HG03457 (cell line): Measurements from ENCODE around the gene CD5L.

ENCODE experiments used
- ATAC-seq: cut with Tn5 transposase; IDR thresholded peaks from one replicate; pipeline ENCODE4 v1.9.1; 2021; ENCODE audit warnings: moderate number of reproducible peaks; ENCODE audit not compliant: unreplicated experiment

CD5L gene

GRCh38 chr1:157841708-157842107, at the start of gene CD5L:
Gene CD5L, minus strand, starts transcription at chr1:157841808. Its CDS starts 107 bp downstream, at chr1:157841701.
- ATAC-seq: no peak

DNA sequence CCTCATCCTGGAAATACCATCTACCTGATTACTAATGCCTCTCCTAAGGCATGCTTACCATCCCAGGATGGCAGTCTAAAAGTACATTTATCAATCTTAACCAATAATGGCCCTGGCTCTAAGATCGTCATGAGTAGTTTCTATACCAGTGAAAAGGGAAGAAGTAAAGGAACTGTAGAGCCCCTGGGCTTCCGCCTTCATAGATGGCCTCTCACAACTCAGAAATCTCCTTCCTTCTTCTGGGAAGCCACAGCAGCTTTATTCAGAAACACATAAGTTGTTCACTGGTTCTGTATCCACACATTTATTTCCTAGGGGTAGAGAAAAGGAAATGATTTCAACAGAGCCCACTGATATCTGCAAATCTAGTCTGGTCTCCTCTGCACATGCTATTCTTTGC, 41.0 kb upstream of the CD5L start:
- no peak for ATAC-seq

DNA sequence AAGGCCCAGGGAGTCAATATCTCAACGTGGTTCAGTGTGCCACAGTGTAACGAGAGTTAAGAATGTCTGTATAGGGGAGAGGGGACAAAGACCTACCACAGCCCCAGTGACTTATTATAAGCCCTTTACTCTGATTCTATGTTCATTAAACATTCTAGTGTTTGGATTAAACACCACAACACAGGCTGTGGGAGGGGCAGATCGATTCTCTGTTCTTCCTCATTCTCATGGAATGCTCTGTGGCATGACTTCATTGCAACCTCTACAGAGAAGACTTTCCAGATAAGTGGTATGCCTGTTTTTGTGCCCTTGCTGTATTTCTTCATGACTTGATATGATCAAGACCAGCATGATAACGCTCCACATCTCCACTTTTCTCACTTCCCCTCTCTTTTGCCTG, 39.0 kb upstream of the CD5L start:
- ATAC-seq: no peak

GRCh38 chr1:157878059-157878458, 36.5 kb upstream of the CD5L start:
- no peak for ATAC-seq

- no peak for ATAC-seq
These were observed 28.9 kb upstream of the CD5L start for GRCh38 chr1:157870490-157870889.

GRCh38 chr1:157868654-157869053, 27.0 kb upstream of the CD5L start:
- ATAC-seq: no peak

- no peak for ATAC-seq
These were observed 20.8 kb upstream of the CD5L start for GRCh38 chr1:157862114-157863070.

DNA sequence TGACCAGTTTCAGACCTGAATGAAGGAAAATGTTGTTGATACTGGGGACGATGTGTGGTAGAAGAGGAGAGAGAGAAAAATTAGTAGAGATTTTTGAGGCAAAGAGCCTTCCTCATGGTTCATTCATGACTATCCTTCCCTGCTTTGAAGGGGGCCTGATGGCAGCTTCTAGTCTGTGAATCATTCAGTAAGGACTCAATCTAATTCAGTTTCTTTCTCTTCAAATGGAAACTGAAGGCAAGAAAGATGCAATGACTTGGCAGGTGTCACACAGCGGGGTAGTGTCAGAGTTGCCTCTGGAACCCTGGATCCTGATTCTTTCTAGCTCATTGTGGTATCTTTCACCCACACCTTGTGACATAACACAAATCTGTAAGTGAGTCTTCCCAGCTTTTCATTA, 14.9 kb upstream of the CD5L start:
- ATAC-seq: no peak

DNA sequence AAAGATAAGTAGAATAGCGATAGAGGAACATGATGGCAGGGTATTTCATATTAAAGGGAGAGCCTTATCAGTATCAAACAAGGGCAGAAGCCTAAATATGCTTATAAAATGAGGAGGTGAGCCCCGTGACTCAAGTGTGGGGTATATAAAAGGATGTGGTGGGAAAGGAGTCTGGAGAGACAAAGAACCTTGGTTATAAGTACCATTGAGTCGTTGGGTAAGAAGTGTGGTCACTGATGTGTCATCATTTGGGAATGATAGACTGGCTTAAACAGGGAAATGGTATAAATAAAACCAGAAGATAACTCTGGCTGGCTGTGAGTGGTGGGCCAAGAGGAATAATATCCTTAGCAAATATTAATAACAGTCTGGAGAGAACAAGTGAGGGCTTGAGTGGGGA, 10.9 kb upstream of the CD5L start:
- no peak for ATAC-seq

- no peak for ATAC-seq
These were observed 7.7 kb upstream of the CD5L start for GRCh38 chr1:157849229-157849875.

DNA sequence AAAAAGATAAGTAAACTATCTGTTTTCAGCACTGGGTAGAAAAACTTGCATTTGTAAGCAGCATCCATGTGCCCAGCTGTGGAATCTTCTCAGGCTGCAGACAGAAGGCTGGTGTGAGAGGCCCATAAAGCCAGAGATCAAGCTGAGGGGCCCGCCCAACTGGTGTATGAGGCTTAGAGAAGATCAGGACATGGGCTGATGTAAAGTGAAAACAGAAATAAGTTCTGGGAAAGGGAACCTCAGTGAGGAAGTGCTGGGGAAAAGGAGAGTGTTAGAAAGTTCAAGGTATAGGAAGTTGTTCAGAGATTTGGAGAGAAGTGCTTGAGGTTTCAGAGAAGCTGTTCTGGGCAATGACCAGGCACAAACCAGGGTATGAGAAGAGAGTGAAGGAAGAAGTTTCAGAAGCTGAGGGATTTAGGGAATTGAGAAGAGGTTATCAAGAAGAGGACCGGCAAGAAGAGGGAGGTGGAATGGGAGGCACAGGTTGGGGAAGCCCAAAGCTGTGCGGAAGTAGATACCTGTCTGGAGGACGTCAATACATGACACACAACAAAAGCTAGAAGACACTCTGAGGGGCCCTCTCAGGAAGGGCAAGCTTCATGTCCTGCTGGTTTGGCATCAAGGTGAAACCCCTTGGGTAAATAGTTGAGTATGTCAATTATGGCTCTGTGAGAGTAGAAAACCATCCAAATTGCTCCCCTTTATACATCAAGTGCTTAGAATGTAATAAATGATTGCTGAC, 2.7 kb upstream of the CD5L start:
- no peak for ATAC-seq

- ATAC-seq: no peak
These were observed 1.3 kb upstream of the CD5L start for GRCh38 chr1:157842939-157843338.

- no peak for ATAC-seq
These were observed 2.6 kb downstream of the CD5L start for GRCh38 chr1:157838966-157839365.

DNA sequence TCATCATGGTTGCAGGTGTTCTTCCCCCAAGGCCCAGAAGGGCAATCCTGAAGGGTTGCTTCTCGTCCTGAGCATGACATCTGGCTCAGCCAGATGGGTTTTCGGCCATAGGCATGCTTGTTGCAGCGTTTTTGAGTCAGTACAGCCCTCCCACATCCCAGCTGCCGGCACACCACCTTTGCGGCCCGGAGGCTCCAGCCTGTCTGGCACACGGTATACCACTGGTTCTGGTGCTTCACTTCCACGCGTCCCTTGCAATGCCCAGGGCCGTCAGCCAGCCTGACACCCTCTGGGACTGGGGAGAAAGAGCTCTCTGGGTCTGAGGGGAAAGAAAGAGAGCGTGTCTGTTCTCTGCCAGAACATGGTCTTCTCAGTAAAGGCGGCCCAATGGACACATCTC, 7.2 kb downstream of the CD5L start:
- no peak for ATAC-seq

DNA sequence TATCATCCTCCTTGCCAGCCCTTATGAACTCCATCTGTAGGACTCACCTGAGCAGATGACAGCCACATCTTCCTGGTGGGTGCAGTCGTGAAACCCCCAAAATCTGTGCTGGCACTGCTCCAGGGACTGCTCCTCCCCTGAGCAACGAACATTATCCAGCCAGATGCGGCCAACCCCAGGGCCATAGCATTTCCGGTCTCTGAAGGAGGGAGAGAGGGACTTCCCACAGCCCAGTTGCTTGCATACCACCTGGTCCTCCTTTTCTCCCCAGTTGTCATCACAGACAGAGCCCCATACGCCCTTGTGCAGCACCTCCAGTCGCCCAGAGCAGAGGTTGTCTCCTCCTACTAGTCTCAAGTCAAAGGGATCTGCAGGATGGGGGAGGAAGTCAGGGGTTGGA, 8.5 kb downstream of the CD5L start:
- no peak for ATAC-seq

DNA sequence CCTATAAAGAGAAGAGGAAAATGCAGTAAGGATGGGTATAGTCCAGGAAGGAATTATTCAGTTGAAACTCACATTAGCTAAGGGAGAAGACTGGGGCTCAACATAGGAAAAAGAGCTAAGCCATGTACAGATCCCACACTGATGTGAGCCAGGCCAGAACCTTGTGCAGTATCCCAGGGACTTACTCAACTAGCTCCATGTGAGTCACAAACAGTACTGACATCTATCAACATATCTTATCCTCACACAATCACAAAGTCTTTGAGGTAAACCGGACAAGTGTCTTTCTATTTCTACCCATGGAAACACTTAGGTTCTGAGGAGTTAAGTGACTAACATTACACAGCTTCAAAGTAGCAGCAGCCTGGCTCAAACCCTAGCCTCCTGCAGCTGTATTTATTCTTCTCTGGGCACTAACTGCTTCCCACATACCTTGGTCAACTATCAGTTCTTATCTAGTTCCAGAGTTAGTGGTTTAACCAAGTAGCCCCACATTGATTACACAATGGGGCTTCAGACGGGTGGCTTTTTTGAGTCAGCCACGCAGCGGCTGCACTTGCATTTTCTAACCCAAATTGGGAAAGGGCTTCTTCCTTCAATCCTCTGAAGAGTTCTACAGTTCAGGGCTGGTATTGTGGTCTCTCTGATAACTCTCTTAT, 9.5 kb downstream of the CD5L start:
- ATAC-seq: no peak

DNA sequence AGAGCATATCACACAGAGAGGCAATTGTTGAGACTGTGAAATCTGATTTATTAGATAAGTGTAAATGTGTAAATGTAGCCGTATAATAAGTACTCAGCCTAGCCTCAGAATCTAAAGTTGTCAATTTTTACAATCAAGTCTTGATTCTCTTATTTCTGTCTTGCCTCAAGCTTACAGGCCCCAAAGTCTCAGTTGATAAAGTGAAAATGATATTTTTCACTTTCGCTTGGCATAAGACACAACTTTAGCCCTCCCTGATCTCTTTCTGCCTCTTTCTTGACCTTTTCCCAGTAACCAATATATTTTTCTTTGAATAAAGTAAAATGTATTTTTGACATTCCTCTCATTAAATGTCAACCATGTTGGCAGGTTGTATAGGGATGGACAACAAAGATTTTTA, 10.7 kb downstream of the CD5L start:
- no peak for ATAC-seq

DNA sequence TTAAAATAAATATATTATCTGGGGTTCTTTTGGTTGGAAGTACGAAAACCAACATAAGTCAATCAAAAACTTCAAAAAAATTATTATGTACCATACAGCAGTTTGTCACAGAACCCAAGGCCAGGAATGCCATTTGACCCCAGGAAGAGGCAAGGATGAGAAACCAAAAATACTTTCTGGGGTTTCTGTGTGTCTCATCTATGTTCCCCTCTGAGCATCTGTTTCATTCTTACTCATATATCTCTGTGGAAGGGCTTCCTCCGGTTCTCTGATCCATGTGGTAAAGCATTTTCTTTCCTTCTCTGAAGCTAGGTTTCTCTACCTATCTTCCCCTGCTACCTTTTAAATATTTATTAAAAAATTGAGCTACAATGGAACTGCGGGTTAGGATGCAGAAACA, 11.9 kb downstream of the CD5L start:
- ATAC-seq: no peak

DNA sequence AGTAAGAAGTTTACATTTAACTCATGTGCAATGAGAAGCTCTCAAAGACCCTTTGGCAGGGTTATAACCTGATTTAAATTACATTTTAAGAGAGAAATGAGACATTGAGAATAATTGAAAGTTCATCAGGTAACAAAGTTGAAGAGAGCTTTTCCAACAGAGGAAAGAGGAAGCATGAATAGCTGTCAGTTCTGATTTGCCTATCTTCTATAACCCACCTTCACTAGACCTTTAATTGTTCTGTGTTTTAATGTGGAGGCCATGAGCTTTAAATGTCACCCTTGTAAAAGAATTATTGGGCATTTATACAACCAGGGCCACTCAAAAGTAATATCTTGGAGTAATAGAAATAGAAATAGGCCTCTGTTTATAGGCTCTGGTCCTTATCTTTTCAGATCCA, 12.4 kb downstream of the CD5L start:
- ATAC-seq: no peak

GRCh38 chr1:157820299-157820698, 21.3 kb downstream of the CD5L start:
- ATAC-seq: no peak

- no peak for ATAC-seq
These were observed 21.7 kb downstream of the CD5L start, which contains the start of gene FCRL1 for GRCh38 chr1:157819896-157820295. Gene FCRL1, minus strand, starts transcription at chr1:157820120. Its CDS starts 83 bp downstream, at chr1:157820037.
